Activated CD4-positive, alpha-beta T cell treated with anti-CD3 and anti-CD28 coated beads for 1 hour (primary cell): ENCODE data around the gene SHOX.

Source experiments
- DNase-seq: peaks from one replicate; pipeline ENCODE4 v3.0.0-alpha.2; 2020

SHOX gene

DNA sequence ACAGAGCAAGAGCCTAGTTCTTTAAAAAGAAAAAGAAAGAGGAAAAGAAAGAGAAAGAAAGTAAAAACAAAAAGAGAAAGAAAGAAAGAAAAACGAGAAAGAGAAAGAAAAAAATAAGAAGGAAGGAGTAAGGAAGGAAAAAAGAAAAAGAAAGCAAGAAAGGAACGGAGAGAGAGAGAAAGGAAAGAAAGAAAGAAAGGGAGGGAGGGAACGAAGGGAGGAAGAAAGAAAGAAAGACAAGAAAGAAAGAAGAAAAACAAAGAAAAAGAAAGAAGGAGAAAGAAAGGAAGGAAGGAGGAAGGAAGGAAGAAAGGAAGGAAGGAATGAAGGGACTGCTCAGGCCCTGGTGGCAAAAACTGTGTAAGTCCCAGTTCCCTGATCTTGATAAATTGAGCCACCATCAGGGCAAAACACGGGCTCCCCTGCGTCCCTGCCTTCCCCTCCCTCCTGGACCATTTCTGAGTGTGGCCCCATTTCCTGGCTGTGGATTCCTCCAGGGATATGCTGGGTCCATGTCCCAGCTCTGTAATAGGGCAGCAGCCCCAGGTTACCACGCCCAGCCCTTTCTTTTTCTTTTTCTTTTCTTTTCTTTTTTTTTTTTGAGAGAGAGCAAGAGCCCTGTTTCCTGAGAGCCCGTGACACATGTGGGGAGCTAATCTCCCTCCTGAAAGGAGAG is 44.8 kb downstream of the SHOX start:
- no peak for DNase-seq

DNA sequence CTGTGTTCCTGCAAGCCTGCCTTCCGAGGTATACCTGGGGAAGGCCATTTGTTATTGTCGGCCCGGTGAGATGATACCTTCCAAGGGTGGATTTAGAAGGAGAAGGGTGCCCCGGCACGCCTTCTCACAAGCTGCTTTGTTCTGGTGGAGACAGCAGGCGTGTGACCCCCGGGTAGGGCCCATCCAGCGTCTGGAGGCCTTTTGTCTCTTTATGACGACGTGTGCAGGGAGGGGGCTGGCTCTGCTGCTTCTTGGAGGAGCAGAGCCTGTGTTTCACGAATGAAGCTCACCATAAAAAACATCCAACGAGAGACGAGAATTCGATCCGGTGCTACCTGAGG is 45.3 kb downstream of the SHOX start:
- no peak for DNase-seq

DNA sequence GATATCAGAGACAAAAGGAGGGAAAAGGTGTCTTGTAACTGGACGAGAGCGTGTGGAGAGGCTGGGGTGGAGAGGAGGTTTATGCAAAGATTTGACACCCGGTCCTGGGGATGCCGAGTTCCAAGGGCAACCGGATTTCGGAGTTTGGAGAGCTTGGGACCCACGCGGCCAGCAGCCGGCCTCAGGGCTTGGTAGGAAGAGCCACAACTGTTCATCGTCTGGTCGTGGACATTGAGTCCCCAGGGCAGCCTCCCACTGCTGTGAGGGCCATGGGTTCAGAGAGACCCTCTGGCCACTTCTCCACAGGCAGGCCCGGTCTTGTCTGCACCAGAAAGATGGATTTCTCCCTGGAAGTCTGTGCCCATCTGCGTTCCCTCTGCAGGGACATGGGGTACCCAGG is 46.8 kb downstream of the SHOX start:
- DNase-seq: no peak

DNA sequence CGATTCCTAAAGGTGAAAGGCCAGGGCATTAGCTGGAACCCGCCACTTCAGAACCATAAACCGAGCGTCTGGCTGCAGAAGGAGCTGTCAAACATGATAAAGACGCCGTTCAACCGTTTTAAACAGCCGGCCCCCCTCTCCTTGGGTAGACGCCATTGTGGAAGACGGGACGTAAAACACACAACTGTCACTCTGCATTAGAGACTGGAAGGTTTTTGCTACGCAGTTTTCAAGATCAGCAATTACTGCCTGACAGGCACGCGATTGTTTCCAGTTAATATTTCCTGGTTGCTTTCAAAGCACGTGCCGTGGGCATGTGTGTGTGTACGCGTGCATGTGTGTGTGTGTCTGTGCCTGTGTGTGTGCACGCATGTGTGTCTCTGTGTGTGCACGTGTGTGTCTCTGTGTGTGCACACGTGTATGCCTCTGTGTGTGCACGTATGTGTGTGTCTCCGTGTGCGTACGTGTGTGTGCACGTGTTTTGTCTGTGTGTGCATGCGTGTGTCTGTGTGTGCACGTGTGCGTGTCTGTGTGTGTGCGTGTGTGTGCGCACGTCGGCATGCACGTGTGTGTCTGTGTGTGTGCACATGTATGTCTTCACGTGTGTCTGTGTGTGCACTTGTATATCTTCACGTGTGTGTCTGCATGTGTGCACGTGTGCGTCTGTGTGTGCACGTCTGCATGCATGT is 48.8 kb downstream of the SHOX start:
- DNase-seq: no peak

DNA sequence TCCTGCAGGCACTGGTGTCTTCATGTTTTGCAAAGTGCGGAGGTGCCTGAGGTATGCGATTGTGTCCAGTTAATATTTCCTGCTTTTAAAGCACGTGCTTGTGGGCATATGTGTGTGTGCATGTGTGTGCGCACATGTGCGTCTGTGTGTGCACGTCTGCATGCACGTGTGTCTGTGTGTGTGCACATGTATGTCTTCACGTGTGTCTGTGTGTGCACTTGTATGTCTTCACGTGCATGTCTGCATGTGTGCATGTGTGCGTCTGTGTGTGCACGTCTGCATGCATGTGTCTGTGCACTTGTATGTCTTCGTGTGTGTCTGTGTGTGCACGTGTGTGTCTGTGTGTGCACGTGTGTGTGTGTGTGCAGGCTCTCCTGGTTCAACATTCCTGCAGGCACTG is 49.5 kb downstream of the SHOX start:
- no peak for DNase-seq

DNA sequence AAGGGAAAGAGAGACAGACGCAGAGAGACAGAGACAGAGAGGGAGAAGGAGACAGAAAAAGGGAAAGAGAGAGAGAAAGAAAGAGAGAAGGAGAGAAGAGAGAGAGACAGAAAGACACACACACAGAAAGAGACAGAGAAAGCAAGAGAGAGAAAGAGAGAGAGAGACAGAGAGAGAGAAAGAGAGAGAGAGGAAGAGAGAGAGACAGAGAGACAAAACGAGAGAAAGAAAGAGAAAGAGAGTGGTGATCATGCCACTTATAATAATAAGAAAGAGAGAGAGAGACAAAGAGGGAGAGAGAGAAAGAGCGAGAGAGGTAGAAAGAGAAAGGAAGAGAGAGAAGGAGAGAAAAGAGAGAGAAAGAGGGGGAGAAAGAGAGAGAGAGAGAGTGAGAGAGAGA is 51.4 kb downstream of the SHOX start:
- DNase-seq: no peak

DNA sequence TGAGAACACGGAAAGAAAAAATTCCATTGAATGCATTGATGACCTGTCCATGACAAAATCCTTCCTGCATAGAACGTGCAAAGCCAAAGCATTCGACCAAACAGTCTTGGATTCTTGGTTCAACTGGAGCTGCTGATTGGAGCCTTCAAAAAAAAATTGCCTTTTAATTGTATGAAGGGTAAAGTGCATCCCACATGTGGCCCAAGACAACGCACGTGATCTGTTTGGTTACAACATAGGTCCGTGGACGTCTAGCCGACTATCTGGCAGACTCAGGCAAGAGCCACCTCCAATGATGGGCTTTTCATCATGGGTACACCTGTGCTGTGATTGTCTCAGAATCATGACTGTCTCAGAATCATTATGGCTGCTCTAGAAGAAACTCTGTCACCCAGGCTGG is 52.3 kb downstream of the SHOX start:
- DNase-seq: no peak

DNA sequence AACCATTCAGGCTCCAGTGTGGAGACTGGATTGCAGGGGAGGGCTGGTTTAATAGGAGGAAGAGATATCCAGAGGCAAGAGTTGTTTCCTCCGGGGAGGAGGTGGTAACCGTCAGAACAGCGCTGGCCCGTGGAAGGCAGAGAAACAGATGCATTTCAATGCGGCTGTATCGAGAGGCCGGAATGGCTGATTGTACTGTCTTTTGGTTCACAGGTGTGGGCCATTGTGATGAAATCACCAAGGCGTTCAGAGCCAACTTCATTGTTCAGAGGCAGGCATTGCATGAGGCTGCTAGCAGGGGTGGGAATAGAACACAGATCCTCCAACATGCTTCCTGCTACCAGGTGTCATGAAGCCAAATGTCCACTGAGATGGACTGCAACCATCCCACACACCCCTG is 53.0 kb downstream of the SHOX start:
- no peak for DNase-seq

DNA sequence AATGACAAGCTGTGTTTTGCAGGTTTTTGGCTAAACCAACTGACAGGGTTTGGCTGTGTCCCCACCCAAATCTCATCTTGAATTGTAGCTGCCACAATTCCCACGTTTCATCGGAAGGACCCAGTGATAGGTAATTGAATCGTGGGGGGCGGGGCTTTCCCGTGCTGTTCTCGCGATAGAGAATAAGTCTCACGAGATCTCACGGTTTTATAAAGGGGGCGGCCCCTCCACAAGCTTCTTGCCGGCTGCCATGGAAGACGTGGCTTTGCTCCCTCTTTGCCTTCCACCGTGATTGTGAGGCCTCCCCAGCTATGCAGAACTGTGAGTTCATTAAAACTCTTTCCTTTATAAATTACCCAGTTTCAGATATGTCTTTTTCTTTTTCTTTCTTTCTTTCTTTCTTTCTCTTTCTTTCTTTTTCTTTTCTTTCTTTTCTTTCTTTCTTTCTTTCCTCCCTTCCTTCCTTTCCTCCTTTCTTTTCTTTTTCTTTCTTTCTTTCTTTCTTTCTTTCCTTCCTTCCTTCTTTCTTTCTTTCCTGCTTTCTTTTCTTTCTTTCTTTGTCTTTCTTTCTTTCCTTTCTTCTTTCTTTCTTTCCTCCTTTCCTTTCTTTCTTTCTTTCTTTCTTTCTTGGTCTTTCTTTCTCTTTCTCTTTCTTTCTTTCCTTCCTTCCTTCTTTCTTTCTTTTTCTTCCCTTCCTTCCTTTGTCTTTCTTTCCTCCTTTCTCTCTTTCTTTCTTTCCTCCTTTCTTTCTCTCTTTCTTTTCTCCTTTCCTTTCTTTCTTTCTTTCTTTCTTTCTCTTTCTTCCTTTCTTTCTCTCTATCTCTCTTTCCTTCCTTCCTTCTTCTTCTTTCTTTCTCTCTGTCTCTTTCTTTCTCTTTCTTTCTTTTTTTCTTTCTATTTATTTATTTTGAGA is 54.8 kb downstream of the SHOX start:
- no peak for DNase-seq

DNA sequence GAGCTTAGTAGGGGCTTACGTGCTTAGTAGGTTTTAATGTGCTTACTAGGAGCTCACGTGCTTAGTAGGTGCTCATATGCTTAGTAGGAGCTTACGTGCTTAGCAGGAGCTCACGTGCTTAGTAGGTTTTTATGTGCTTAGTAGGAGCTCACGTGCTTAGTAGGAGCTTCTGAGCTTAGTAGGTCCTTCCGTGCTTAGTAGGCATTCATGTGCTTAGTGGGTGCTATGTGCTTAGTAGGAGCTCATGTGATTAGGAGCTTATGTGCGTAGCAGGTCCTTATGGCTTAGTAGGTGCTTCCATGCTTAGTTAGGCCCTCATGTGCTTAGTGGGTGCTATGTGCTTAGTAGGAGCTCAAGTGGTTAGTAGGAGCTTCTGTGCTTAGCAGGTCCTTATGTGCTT is 59.4 kb downstream of the SHOX start:
- DNase-seq: no peak

DNA sequence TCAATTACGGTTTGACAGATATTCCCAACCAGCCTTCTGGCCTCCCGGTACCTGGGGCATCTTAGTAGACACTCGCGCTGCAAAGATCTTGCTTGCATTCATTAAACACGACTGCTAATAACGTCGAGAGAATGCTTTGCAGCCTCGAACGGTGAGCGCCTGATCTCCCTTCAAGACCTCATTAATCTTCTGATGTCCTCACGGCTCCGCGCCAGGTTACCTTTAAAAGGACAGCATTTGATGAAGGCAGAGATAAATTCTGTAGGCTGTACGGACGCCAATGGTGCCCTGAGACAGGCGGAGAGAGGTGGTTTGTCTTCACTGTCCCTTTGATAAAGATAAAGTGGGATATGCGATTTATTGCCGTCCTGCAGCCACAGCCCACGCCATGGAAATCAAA is 64.2 kb downstream of the SHOX start:
- DNase-seq: no peak

DNA sequence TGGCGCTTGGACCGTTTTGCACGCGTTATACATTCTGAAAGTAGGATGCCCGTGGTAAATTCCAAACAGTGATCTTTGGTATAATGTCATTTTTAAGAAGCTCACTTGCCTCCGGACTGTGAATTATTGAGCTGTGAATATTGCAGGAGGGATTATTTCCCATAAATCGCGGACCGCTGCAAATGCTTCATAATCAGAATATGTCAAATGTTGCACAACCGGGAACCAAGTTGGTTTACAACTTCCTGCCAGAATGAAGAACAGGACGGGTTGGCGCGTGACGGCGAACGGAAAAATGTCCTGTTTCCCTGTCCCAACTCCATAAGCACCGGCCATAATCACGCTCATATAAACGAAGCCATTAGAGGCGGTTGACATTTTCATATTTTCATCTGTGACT is 67.6 kb downstream of the SHOX start:
- no peak for DNase-seq

DNA sequence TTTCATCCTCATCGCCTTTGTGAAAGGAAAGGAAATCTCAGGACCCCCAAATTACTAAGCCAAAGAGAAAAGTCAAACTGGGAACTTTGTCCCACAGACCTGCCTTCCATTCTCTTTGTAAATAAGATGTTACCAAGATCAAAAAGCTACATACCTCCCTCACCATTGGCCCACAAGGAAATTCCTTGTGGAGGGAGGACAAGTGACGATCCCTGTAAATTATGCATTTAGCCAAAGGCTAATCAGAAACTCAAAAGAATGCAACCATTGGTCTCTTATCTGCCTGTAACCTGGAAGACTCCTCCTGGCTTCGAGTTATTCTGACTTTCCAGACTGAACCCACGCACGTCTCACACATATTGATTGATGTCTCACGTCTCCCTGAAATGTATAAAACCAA is 70.3 kb downstream of the SHOX start:
- no peak for DNase-seq

DNA sequence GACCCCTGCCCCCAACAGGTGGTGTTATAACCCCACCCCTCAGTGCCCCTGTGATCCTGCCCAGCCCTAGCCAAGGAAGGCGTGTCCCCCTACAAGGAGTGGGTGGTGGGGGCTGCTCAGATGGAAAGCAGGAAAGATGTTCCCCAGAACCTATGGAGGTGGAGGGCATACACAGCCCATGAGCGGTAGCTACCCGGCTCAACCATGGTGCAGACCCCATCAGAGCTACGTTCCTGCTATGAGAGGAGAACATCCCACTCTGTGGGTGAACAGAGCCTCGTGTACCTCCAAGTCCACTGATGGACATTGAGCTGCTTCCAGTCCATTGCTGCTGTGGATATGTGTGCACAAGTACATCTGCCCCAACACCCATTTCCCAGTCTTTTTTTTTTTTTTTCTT is 71.1 kb downstream of the SHOX start:
- no peak for DNase-seq

DNA sequence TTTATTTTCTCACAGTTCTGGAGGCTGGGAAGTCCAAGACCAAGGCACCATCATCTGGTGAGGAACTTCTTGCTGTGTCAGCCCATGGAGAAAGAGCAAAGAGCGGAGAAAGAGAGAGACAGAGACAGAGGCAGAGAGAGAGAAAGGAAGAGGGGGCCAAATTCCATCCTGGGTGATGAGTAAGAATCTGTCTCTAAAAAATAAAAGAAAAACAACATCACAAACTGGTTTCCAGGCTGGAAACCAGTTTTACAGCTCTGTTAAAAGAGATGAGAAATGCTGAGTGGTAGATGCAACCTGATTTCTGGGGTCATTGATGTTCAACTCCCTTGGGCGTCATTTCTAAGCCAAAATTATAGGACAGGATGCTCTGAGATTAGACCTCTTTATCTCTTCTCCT is 72.9 kb downstream of the SHOX start:
- DNase-seq: no peak

DNA sequence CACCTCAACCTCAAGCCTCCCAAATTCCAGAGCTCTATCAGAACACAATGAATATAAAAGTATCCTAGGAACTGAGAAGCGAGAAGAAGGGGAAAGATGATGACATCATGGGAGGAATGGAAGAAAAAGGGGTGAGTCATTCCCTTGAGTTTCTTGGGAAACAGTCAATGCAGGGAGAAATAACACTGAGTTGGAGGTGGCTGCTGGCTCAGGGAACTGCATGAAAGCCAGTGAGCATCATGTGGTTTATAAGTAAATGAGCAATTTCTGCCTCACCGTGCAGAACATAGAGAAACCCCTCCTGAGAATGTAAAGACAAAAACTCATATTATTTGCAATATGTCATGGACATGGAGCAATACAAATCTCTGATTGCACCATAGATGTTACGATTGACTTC is 73.3 kb downstream of the SHOX start:
- no peak for DNase-seq
